B cell (primary cell): ENCODE results near the gene EML5. TPM values are rescaled to one million over a fixed set of nuclear protein-coding genes. Genes with fewer than 3 reads are reported as not detected.

Experiments used
- ATAC-seq: fragments of 200-7000 bp; cut with Tn5 transposase; one replicate; pipeline ENCODE4 v1.10.0; 2021; ENCODE audit warnings: low read depth, mild to moderate bottlenecking, moderate number of reproducible peaks, moderate library complexity
- CTCF ChIA-PET: fragments of 350-600 bp; sonication (Branson Sonifier 250); formaldehyde crosslinking; loops from one replicate; lab custom pipeline; 2021; ENCODE audit warnings: antibody characterized with exemption, inconsistent platforms; lab: Charles Lee
- POLR2A ChIA-PET: fragments of 350-600 bp; sonication (Branson Sonifier 250); formaldehyde crosslinking; loops from one replicate; lab custom pipeline; 2021; ENCODE audit warnings: antibody characterized with exemption; lab: Charles Lee
- DNase-seq: peaks from one replicate; pipeline ENCODE4 v3.0.0; 2013
- H2AFZ ChIP-seq: 2 replicates; pipeline ENCODE4 v1.6.1; 2012; ENCODE audit warnings: mild to moderate bottlenecking, low read depth, low read length; ENCODE audit not compliant: insufficient read depth, poor library complexity, severe bottlenecking
- H3K27ac ChIP-seq, 2 donors: 1 replicate in 1 of 2; 2 replicates in 1 of 2; pipeline ENCODE4 v1.5.1; 2012 to 2013; ENCODE audit warnings: low read length in 2 of 2, mild to moderate bottlenecking in 2 of 2, moderate library complexity in 1 of 2
- H3K27me3 ChIP-seq, 4 experiments: fragments of 200-600 bp in 1 of 4; sonication (generic) in 1 of 4; replicated peaks in 1 of 4; 1 replicate in 2 of 4; 2 replicates in 2 of 4; pipeline versions ENCODE4 v1.6.1 to v1.7.0; 2013 to 2016; ENCODE audit warnings: low read length in 3 of 4, mild to moderate bottlenecking in 2 of 4, mixed read lengths in 1 of 4, moderate library complexity in 1 of 4; ENCODE audit not compliant: insufficient read depth in 4 of 4, control insufficient read depth in 3 of 4; ENCODE audit errors: control extremely low read depth in 1 of 4
- H3K36me3 ChIP-seq, 2 experiments: replicated peaks in 1 of 2; 1 replicate in 1 of 2; 2 replicates in 1 of 2; pipeline versions ENCODE4 v1.6.1 to v1.7.1; 2013; ENCODE audit warnings: low read length in 1 of 2; ENCODE audit not compliant: insufficient read depth in 2 of 2, control insufficient read depth in 1 of 2; ENCODE audit errors: control extremely low read depth in 1 of 2, extremely low read depth in 1 of 2
- H3K4me1 ChIP-seq, 2 donors: fragments of 200-600 bp in 1 of 2; sonication (generic) in 1 of 2; 1 replicate in 1 of 2; 2 replicates in 1 of 2; pipeline versions ENCODE4 v1.5.1 to v1.6.1; 2013 to 2017; ENCODE audit warnings: low read length in 2 of 2; ENCODE audit not compliant: control insufficient read depth in 2 of 2, insufficient read depth in 2 of 2
- H3K4me2 ChIP-seq: replicated peaks from 2 replicates; pipeline ENCODE3; 2012; ENCODE audit warnings: mild to moderate bottlenecking, low read depth, low read length; ENCODE audit not compliant: poor library complexity, severe bottlenecking
- H3K4me3 ChIP-seq, 5 experiments: fragments of 200-600 bp in 1 of 5; sonication (generic) in 1 of 5; 1 replicate in 3 of 5; 2 replicates in 2 of 5; pipeline versions ENCODE4 v1.5.1 to v1.7.0; 2011 to 2016; ENCODE audit warnings: low read length in 4 of 5, mild to moderate bottlenecking in 4 of 5, low read depth in 2 of 5, control low read depth in 1 of 5, moderate library complexity in 1 of 5; ENCODE audit not compliant: insufficient read depth in 1 of 5; ENCODE audit errors: control extremely low read depth in 1 of 5, extremely low read depth in 1 of 5
- H3K79me2 ChIP-seq: fragments of 200-600 bp; sonication (generic); one replicate; pipeline ENCODE4 v1.6.0; 2016; ENCODE audit warnings: low read length; ENCODE audit not compliant: control insufficient read depth, insufficient read depth
- H3K9ac ChIP-seq: fragments of 200-600 bp; sonication (generic); 2 replicates; pipeline ENCODE4 v1.6.1; 2017; ENCODE audit warnings: mild to moderate bottlenecking, low read length, moderate library complexity
- H3K9me3 ChIP-seq, 3 donors: one replicate each; pipeline versions ENCODE4 v1.6.1 to v1.7.1; 2013; ENCODE audit warnings: low read length in 2 of 3; ENCODE audit not compliant: control insufficient read depth in 2 of 3, insufficient read depth in 1 of 3; ENCODE audit errors: control extremely low read depth in 1 of 3
- H4K20me1 ChIP-seq: 2 replicates; pipeline ENCODE4 v1.6.0; 2012; ENCODE audit warnings: mild to moderate bottlenecking, low read length; ENCODE audit not compliant: insufficient read depth, control insufficient read depth, poor library complexity, severe bottlenecking
- H3K27ac Mint-ChIP-seq: one replicate; pipeline ENCODE4 v1.8.0; 2021; ENCODE audit warnings: mixed read lengths
- H3K27me3 Mint-ChIP-seq: one replicate; pipeline ENCODE4 v1.8.0; 2021; ENCODE audit warnings: mixed read lengths
- H3K4me1 Mint-ChIP-seq: one replicate; pipeline ENCODE4 v1.8.0; 2021; ENCODE audit warnings: mixed read lengths
- H3K4me3 Mint-ChIP-seq: one replicate; pipeline ENCODE4 v1.8.0; 2021; ENCODE audit warnings: mixed read lengths
- H3K9me3 Mint-ChIP-seq: one replicate; pipeline ENCODE4 v1.8.0; 2022; ENCODE audit warnings: mixed read lengths; ENCODE audit not compliant: insufficient read depth
- EZH2 ChIP-seq: IDR thresholded peaks from 2 replicates; pipeline ENCODE4 v1.6.1; 2012; ENCODE audit warnings: borderline replicate concordance, low read depth, mild to moderate bottlenecking, moderate library complexity, low read length; ENCODE audit not compliant: insufficient read depth, poor library complexity, severe bottlenecking
- WGBS: methylation state at CpG from one replicate; pipeline ENCODE4 v1.1.5; 2013; ENCODE audit warnings: missing lambda C conversion rate; ENCODE audit not compliant: insufficient coverage; 5-methylcytosine and 5-hydroxymethylcytosine counted together
- intact Hi-C: fragments of 100-400 bp; cut with micrococcal nuclease; formaldehyde crosslinking; loops from one replicate; pipeline ENCODE4 v1.10.0; 2022
- polyA plus RNA-seq: library from polyadenylated mRNA; depleted of rRNA; stranded (reverse); fragments of >200 nt; gene quantifications from 2 replicates; pipeline ENCODE4 v1.2.3, GENCODE V29; 2012
- total RNA-seq, 2 donors: library from RNA; stranded (reverse); fragments of 120-200 nt in 1 of 2; gene quantifications; 1 replicate in 1 of 2; 2 replicates in 1 of 2; pipeline versions ENCODE4 v1.2.3 to v1.2.4, GENCODE V29; 2013 to 2022
- TF ChIP-seq, protein P1 (sequence below): fragments of 200-600 bp; IDR thresholded peaks from one replicate; pipeline ENCODE4 v1.8.0; 2022; ENCODE audit warnings: antibody characterized with exemption, mild to moderate bottlenecking

Gene EML5
- total and polyA plus RNA-seq, 2 donors (not counting 1 experiment from before 2014, with no cell fraction given): 1.7 to 6.9 TPM

DNA sequence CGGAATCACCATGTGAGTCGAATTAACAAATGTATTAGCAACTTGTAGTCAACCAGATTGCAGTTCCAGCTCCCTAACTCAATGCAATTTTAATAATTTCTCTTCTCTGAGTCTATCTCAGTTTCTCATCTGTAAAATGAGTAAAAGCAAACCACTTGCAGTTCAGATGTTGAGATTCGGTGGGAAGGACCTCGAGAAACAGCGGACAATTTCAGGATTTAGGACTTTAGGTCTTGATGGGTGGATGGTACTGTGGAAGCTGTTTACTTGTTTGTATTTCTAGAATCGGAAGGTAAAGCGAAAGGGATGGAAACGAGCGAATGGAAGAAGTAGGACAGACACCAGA is 31.2 kb upstream of the EML5 start:
- DNase-seq (no peak), ATAC-seq (no peak)
- peaks cover 25% of the 10 kb centered on the region for H3K27me3 Mint-ChIP-seq
- Histone ChIP-seq H3K9ac (peak overlapping the region; percentile 89), H3K4me3 (peak overlapping the region; percentile 65 to 88 (median 81)), H2AFZ (peak overlapping the region; percentile 99), H3K79me2 (no peaks in the 10 kb centered on the region), H4K20me1 (no peaks in the 10 kb centered on the region), H3K27ac (peak overlapping the region; percentile 82 to 98), H3K4me1 (peaks cover 9 to 11% of the 10 kb centered on the region in 2 donors), H3K27me3 (peaks cover 0 to 3% (median under 1%) of the 10 kb centered on the region in 4 experiments), H3K36me3 (no peaks in the 10 kb centered on the region), H3K9me3 (no peaks in the 10 kb centered on the region), H3K4me2 (peak overlapping the region; percentile 98)
- CTCF ChIA-PET: interaction anchor here (1.1 to 2.4 kb wide), 2 partner anchors 31 to 635 kb away, joined by 3 to 9 read pairs; partner anchors contain the start of gene EML5
- no peak for TF ChIP-seq EZH2
- TF ChIP-seq, protein P1, sequence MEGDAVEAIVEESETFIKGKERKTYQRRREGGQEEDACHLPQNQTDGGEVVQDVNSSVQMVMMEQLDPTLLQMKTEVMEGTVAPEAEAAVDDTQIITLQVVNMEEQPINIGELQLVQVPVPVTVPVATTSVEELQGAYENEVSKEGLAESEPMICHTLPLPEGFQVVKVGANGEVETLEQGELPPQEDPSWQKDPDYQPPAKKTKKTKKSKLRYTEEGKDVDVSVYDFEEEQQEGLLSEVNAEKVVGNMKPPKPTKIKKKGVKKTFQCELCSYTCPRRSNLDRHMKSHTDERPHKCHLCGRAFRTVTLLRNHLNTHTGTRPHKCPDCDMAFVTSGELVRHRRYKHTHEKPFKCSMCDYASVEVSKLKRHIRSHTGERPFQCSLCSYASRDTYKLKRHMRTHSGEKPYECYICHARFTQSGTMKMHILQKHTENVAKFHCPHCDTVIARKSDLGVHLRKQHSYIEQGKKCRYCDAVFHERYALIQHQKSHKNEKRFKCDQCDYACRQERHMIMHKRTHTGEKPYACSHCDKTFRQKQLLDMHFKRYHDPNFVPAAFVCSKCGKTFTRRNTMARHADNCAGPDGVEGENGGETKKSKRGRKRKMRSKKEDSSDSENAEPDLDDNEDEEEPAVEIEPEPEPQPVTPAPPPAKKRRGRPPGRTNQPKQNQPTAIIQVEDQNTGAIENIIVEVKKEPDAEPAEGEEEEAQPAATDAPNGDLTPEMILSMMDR: no peak
- WGBS: 0% methylated on average over 3 of the region's 9 CpGs
- POLR2A ChIA-PET: interaction anchor here (0.5 to 1.3 kb wide), 3 partner anchors 31 to 36 kb away, joined by 3 to 4 read pairs (median 3); partner anchors contain the start of gene EML5
- no peaks in the 10 kb centered on the region for H3K9me3 Mint-ChIP-seq
- intact Hi-C loops: loop anchor here (1.0 to 2.0 kb wide), 3 partner anchors 32 to 831 kb away; partner anchors contain the start of genes EML5, GALC and ZC3H14
- peak overlapping the region; percentile 99 for H3K27ac Mint-ChIP-seq
- peak overlapping the region; percentile 93 for H3K4me3 Mint-ChIP-seq
- peaks cover 12% of the 10 kb centered on the region for H3K4me1 Mint-ChIP-seq

DNA sequence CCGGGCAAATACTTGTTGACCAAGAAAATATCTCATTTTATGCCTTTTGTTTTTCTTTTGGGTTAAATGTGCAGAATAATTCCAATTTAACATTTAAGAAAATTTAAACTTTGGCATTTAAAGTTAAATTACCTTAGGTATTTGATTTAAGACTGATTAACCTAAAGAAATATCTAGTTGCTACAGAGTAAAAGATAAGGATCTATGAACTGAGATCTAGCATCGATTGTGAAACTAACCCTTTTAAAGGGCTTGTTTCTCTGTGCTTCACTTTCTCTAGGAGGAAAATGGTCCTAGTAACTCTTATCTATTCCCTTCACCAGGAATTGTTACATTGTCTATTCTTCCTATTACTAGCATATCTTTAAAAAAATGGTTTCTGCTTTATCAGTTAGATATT is 29.1 kb upstream of the EML5 start:
- whole genome bisulfite sequencing: no CpG with 5 or more reads among the region's 2 CpGs
- no peaks in the 10 kb centered on the region for H4K20me1 ChIP-seq
- H3K9ac ChIP-seq: no peak overlapping the region
- H2AFZ ChIP-seq: no peak overlapping the region
- no peaks in the 10 kb centered on the region for H3K36me3 ChIP-seq
- CTCF ChIA-PET: no interaction called here
- H3K9me3 ChIP-seq: no peaks in the 10 kb centered on the region
- DNase-seq (no peak), ATAC-seq (no peak)
- H3K27me3 Mint-ChIP-seq: peaks cover 34% of the 10 kb centered on the region
- H3K4me3 Mint-ChIP-seq: no peak overlapping the region
- peaks cover 19% of the 10 kb centered on the region for H3K4me1 Mint-ChIP-seq
- no peaks in the 10 kb centered on the region for H3K9me3 Mint-ChIP-seq
- H3K27ac Mint-ChIP-seq: no peak overlapping the region
- POLR2A ChIA-PET: no interaction called here
- no peak overlapping the region for H3K4me2 ChIP-seq
- peaks cover 9 to 16% of the 10 kb centered on the region in 2 donors for H3K4me1 ChIP-seq
- H3K27me3 ChIP-seq: peaks cover 0 to 5% (median 2%) of the 10 kb centered on the region in 4 experiments
- TF ChIP-seq, protein P1: no peak
- TF ChIP-seq EZH2: no peak
- no peak overlapping the region for H3K27ac ChIP-seq
- H3K79me2 ChIP-seq: no peaks in the 10 kb centered on the region
- H3K4me3 ChIP-seq: no peak overlapping the region
- intact Hi-C loops: no loop called here
